OCI-LY7 (cell line): ENCODE measurements around the gene MARCHF6. TPM values are rescaled to one million over a fixed set of nuclear protein-coding genes. Genes with fewer than 3 reads are reported as not detected.

Experiments used
- BruUV-seq: library from RNA; stranded (reverse); fragments of 400-500 nt; replicated peaks from 2 replicates; lab custom pipeline; 2021; lab: Mats Ljungman, UMichigan
- CTCF ChIA-PET: fragments of 300-600 bp; sonication (Branson Sonifier 250); formaldehyde crosslinking; loops from one replicate; lab custom pipeline; 2022; ENCODE audit warnings: antibody characterized with exemption; ENCODE audit not compliant: unreplicated experiment; lab: Charles Lee
- POLR2A ChIA-PET: fragments of 300-600 bp; sonication (Branson Sonifier 250); formaldehyde crosslinking; loops from one replicate; lab custom pipeline; 2022; ENCODE audit warnings: antibody characterized with exemption; lab: Charles Lee
- DNase-seq: peaks from one replicate; pipeline ENCODE4 v3.0.0-alpha.2; 2015; ENCODE audit warnings: low spot score
- H2AFZ ChIP-seq: fragments of 200-600 bp; sonication (generic), shearing (Covaris generic); 2 replicates; pipeline ENCODE4 v1.6.1; 2014; ENCODE audit warnings: mild to moderate bottlenecking, antibody characterized with exemption, low read length, moderate library complexity
- H3K27ac ChIP-seq: fragments of 200-600 bp; sonication (generic); 2 replicates; pipeline ENCODE4 v1.5.1; 2014; ENCODE audit warnings: mixed run types, low read depth, mild to moderate bottlenecking, moderate library complexity, low read length, inconsistent platforms; ENCODE audit not compliant: poor library complexity, severe bottlenecking
- H3K36me3 ChIP-seq: fragments of 200-600 bp; sonication (generic); 2 replicates; pipeline ENCODE4 v1.6.1; 2014; ENCODE audit warnings: mild to moderate bottlenecking, antibody characterized with exemption, low read length, moderate library complexity, mixed read lengths; ENCODE audit not compliant: insufficient read depth
- H3K4me1 ChIP-seq: fragments of 200-600 bp; sonication (generic); 2 replicates; pipeline ENCODE4 v1.5.1; 2014; ENCODE audit warnings: mild to moderate bottlenecking, low read length; ENCODE audit not compliant: insufficient read depth, poor library complexity, severe bottlenecking
- H3K4me2 ChIP-seq: fragments of 200-600 bp; sonication (generic); 2 replicates; pipeline ENCODE4 v1.6.1; 2014; ENCODE audit warnings: mild to moderate bottlenecking, low read length
- H3K4me3 ChIP-seq: fragments of 200-600 bp; sonication (generic); 2 replicates; pipeline ENCODE4 v1.5.1; 2014; ENCODE audit warnings: mild to moderate bottlenecking, low read depth, low read length; ENCODE audit not compliant: poor library complexity, severe bottlenecking
- H3K79me2 ChIP-seq: fragments of 200-600 bp; sonication (generic); 2 replicates; pipeline ENCODE4 v1.6.1; 2016; ENCODE audit warnings: low read depth, mild to moderate bottlenecking, low read length, moderate library complexity, mixed read lengths; ENCODE audit not compliant: insufficient read depth
- H3K9me2 ChIP-seq: fragments of 200-600 bp; sonication (generic); 2 replicates; pipeline ENCODE4 v1.6.1; 2016; ENCODE audit warnings: mild to moderate bottlenecking, low read length, mixed read lengths; ENCODE audit not compliant: insufficient read depth
- H3K9me3 ChIP-seq: fragments of 200-600 bp; sonication (generic); 2 replicates; pipeline ENCODE4 v1.6.1; 2014; ENCODE audit warnings: mild to moderate bottlenecking, mixed run types, low read length, mixed read lengths
- H4K20me1 ChIP-seq: fragments of 200-600 bp; sonication (generic); 2 replicates; pipeline ENCODE4 v1.6.1; 2014; ENCODE audit warnings: mild to moderate bottlenecking, antibody characterized with exemption, low read length, moderate library complexity, mixed read lengths; ENCODE audit not compliant: insufficient read depth
- EZH2phosphoT487 ChIP-seq: fragments of 200-600 bp; sonication (generic); IDR thresholded peaks from 2 replicates; pipeline ENCODE4 v1.6.1; 2018; ENCODE audit warnings: low read depth, borderline replicate concordance, mild to moderate bottlenecking, mixed run types, antibody characterized with exemption, low read length, moderate library complexity, mixed read lengths
- intact Hi-C: fragments of 100-400 bp; cut with micrococcal nuclease; formaldehyde crosslinking; loops from one replicate; pipeline ENCODE4 v1.10.0; 2022; ENCODE audit not compliant: unreplicated experiment
- total RNA-seq, 2 experiments: library from RNA; depleted of rRNA in 1 of 2; stranded (reverse); fragments of >200 nt in 1 of 2; shearing (Covaris generic) in 1 of 2; gene quantifications; 2 replicates each; pipeline ENCODE4 v1.2.3, GENCODE V29; 2014 to 2022
- TF ChIP-seq, protein P1 (sequence below): fragments of 200-600 bp; sonication (generic); conservative IDR thresholded peaks from 2 replicates; pipeline ENCODE4 v1.5.1; 2014; ENCODE audit warnings: mild to moderate bottlenecking, antibody characterized with exemption, low read length, moderate library complexity, mixed read lengths

Gene MARCHF6
- total RNA-seq, 2 experiments from 2014 or later = 113 to 118 TPM

DNA sequence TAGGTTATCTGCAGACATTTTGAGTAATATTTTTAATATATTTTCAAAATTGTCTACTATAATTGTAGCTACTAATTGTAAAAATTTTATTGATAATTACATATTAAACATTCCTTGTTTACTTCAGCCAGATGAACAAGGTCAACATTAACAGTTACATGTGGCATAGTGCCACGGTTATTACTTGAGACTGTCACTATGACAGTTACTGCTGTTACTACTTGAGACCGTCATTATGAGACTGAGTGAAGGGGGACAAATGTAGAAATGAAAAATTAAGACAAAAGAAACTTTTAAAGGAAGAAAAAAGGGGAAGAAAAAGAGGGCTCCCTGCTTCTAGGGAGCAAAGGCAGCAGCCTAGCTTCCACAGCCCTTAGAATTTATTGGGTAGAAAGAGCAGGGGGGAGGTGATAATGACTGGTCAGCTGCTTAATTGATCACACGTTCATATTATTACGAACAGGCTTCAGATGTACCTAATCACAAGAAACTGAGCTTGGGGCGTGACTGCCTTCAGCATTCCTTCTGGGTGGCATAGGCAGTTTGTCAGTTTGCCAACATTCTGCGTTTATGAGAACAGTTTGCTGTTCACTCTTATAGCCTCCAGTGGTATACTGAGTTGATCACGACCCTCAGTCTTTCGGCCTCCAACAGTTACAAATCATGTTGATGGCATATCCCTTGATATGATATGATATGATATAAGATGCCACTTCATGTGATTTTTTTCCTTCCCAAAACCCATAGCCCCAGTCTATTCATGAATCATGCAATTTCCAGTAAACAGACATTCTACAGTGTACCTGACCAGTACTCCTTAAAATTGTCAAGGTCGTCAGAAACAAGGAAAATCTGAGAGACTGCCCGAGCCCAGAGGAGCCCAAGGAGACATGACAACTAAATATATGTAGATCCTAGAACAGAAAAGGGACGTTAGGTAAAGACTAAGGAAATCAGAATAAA, 13.1 kb downstream of the MARCHF6 start:
- ChIA-PET POLR2A (interaction anchor here (0.6 to 1.4 kb wide), 4 partner anchors 41 to 88 kb away, joined by 3 to 8 read pairs (median 3); no protein-coding TSS in a partner anchor), CTCF (no interaction called here)
- DNase-seq = no peak
- Histone ChIP-seq H3K36me3 (peaks cover 11% of the 10 kb centered on the region), H3K4me2 (no peak overlapping the region), H4K20me1 (peaks cover 23% of the 10 kb centered on the region), H3K9me3 (no peaks in the 10 kb centered on the region), H3K4me3 (no peak overlapping the region), H3K27ac (no peak overlapping the region), H2AFZ (no peak overlapping the region), H3K79me2 (peaks cover 99% of the 10 kb centered on the region), H3K4me1 (peaks cover 3% of the 10 kb centered on the region), H3K9me2 (no peaks in the 10 kb centered on the region)
- no peak for TF ChIP-seq EZH2phosphoT487
- TF ChIP-seq, protein P1, sequence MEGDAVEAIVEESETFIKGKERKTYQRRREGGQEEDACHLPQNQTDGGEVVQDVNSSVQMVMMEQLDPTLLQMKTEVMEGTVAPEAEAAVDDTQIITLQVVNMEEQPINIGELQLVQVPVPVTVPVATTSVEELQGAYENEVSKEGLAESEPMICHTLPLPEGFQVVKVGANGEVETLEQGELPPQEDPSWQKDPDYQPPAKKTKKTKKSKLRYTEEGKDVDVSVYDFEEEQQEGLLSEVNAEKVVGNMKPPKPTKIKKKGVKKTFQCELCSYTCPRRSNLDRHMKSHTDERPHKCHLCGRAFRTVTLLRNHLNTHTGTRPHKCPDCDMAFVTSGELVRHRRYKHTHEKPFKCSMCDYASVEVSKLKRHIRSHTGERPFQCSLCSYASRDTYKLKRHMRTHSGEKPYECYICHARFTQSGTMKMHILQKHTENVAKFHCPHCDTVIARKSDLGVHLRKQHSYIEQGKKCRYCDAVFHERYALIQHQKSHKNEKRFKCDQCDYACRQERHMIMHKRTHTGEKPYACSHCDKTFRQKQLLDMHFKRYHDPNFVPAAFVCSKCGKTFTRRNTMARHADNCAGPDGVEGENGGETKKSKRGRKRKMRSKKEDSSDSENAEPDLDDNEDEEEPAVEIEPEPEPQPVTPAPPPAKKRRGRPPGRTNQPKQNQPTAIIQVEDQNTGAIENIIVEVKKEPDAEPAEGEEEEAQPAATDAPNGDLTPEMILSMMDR = no peak
- intact Hi-C loops = no loop called here
- no TSS peak for BruUV-seq

DNA sequence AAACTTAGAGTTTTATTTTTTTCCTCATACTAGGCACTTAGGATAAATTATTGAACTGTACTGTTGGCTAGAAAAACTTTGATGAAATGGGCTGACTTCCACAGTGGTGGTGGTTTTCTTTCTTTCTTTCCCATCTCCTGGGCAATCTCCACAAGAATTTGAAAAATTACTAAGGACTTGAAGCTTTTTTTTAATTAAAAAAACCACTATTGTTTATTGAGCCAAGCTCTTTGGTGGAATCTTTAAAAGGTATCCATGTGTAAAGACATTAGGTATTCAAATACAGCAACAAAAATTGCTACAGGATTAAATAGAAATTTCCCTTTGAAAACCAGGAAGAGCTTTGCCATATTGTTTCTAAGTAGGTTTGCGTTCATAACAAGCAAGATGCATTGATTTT, 14.1 kb downstream of the MARCHF6 start:
- DNase-seq = no peak
- Histone ChIP-seq H3K4me3 (no peak overlapping the region), H4K20me1 (peaks cover 25% of the 10 kb centered on the region), H3K36me3 (peaks cover 11% of the 10 kb centered on the region), H3K9me3 (no peaks in the 10 kb centered on the region), H3K9me2 (no peaks in the 10 kb centered on the region), H3K4me1 (peaks cover 3% of the 10 kb centered on the region), H3K27ac (no peak overlapping the region), H3K4me2 (no peak overlapping the region), H2AFZ (no peak overlapping the region), H3K79me2 (peaks cover 99% of the 10 kb centered on the region)
- intact Hi-C loops = no loop called here
- TF ChIP-seq, protein P1 = no peak
- no peak for TF ChIP-seq EZH2phosphoT487
- POLR2A ChIA-PET = interaction anchor here (0.6 to 1.6 kb wide), 11 partner anchors 10 to 225 kb away, joined by 3 to 8 read pairs (median 3); partner anchors contain the start of gene MARCHF6
- CTCF ChIA-PET = no interaction called here
- no TSS peak for BruUV-seq
